Activated naive CD8-positive, alpha-beta T cell treated with anti-CD3 and anti-CD28 coated beads, Interleukin-2, amount 50 U/mL, for 24 hours (primary cell): Measurements from ENCODE around the gene FOXS1.
"Not testable (repeated sequence)": the region's sequence is repeated elsewhere in the genome, so short reads cannot be mapped to it uniquely, and the experiment has no call there.

Experiments used
- ATAC-seq: fragments of 150-1000 bp; cut with Tn5 transposase; one replicate; pipeline ENCODE4 v1.10.0; 2021
- DNase-seq: peaks from one replicate; pipeline ENCODE4 v3.0.0; 2021
- H3K27ac Mint-ChIP-seq: one replicate; pipeline ENCODE4 v1.8.0; 2021; ENCODE audit warnings: mild to moderate bottlenecking, mixed read lengths
- H3K27me3 Mint-ChIP-seq: one replicate; pipeline ENCODE4 v1.8.0; 2021; ENCODE audit warnings: mixed read lengths
- H3K36me3 Mint-ChIP-seq: one replicate; pipeline ENCODE4 v1.8.0; 2021; ENCODE audit warnings: low read depth, mixed read lengths
- H3K4me1 Mint-ChIP-seq: one replicate; pipeline ENCODE4 v1.8.0; 2021; ENCODE audit warnings: mixed read lengths
- H3K4me3 Mint-ChIP-seq: one replicate; pipeline ENCODE4 v1.8.0; 2021; ENCODE audit warnings: mild to moderate bottlenecking, moderate library complexity, mixed read lengths
- H3K9me3 Mint-ChIP-seq: one replicate; pipeline ENCODE4 v1.8.0; 2021; ENCODE audit warnings: mixed read lengths

The FOXS1 gene

GRCh38 chr20:31824554-31825313, 20.7 kb downstream of the FOXS1 start:
- Mint-ChIP-seq H3K4me1 (no peaks in the 10 kb centered on the region), H3K27ac (no peak overlapping the region), H3K4me3 (no peak overlapping the region), H3K27me3 (peaks cover 4% of the 10 kb centered on the region), H3K36me3 (no peaks in the 10 kb centered on the region), H3K9me3 (no peaks in the 10 kb centered on the region)
- ATAC-seq: no peak
- DNase-seq: no peak

DNA sequence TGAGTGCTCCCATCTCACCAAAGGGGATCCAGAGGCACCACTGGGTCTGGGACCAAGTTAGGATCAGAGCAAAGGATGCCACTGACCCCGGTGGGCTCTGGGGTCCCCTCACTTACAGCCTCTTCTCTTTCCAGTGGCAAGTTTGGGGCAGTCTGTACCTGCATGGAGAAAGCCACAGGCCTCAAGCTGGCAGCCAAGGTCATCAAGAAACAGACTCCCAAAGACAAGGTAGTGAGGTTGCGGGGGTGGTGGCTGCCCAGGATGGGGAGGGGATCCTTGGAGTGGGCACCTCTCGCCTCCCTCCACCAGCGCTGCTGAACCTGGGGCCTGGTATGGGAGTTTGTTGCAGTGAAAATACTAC, 21.3 kb downstream of the FOXS1 start:
- peaks cover 4% of the 10 kb centered on the region for H3K27me3 Mint-ChIP-seq

DNA sequence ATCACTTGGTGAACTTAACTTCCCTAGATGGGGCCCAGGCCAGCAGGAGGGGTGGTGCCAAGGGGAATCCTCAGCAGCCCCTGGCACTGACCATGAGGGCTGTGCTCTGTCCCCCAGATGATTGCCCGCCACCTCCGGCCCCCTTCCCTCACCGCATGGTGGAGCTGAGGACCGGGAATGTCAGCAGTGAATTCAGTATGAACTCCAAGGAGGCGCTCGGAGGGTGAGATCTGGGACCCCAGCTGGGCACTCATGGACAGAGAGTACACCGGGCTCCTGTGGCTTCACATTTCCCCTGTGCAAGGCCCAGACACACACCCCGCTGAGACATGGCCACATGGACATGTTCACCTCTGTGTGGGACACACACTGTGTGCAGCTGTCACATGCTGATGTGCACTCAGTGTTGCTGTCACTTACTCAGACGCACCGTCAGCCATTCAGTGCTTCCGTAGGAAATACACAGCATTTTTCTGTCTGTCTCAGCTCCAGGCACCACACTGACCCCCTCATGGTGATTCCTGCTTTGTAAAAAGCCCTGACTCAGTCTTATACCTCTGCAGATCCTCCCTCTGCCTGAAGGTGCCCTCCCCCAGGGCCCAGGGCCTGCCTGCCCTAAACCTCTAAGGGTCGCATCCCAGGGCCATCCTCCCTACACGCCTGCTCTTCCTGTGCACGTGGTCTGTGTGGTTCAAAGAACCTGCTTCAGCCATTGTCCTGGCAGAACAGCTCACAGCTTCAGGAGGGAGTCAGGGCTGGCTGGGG, 21.9 kb downstream of the FOXS1 start:
- Mint-ChIP-seq H3K9me3 (no peaks in the 10 kb centered on the region), H3K4me3 (no peak overlapping the region), H3K36me3 (no peaks in the 10 kb centered on the region), H3K27me3 (peaks cover 4% of the 10 kb centered on the region), H3K27ac (no peak overlapping the region), H3K4me1 (no peaks in the 10 kb centered on the region)
- no peak for DNase-seq
- ATAC-seq: no peak

More for the DNA sequence above, 21.3 kb downstream of the FOXS1 start:
- Mint-ChIP-seq H3K9me3 (no peaks in the 10 kb centered on the region), H3K27ac (no peak overlapping the region), H3K4me3 (no peak overlapping the region), H3K4me1 (no peaks in the 10 kb centered on the region), H3K36me3 (no peaks in the 10 kb centered on the region)
- no peak for DNase-seq
- ATAC-seq: no peak

- Mint-ChIP-seq H3K9me3 (no peaks in the 10 kb centered on the region), H3K27me3 (peaks cover 4% of the 10 kb centered on the region), H3K4me1 (no peaks in the 10 kb centered on the region), H3K4me3 (no peak overlapping the region), H3K27ac (no peak overlapping the region), H3K36me3 (no peaks in the 10 kb centered on the region)
- peak; percentile 83 for DNase-seq
- ATAC-seq: peak; percentile 76
Measured at GRCh38 chr20:31822421-31823330, 22.7 kb downstream of the FOXS1 start.

DNA sequence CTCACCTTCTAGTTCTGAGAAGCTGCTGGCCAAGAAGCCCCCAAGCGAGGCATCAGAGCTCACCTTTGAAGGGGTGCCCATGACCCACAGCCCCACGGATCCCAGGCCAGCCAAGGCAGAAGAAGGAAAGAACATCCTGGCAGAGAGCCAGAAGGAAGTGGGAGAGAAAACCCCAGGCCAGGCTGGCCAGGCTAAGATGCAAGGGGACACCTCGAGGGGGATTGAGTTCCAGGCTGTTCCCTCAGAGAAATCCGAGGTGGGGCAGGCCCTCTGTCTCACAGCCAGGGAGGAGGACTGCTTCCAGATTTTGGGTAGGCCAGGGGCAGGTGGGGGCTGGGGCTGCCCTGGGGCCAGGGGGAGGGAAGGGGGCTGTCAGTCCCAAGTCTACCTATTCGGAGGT, 24.0 kb downstream of the FOXS1 start:
- no peaks in the 10 kb centered on the region for H3K9me3 Mint-ChIP-seq
- no peak for ATAC-seq
- H3K36me3 Mint-ChIP-seq: no peaks in the 10 kb centered on the region
- H3K4me3 Mint-ChIP-seq: no peak overlapping the region
- no peak for DNase-seq
- H3K27me3 Mint-ChIP-seq: peaks cover 4% of the 10 kb centered on the region
- H3K27ac Mint-ChIP-seq: no peak overlapping the region
- no peaks in the 10 kb centered on the region for H3K4me1 Mint-ChIP-seq

- no peak overlapping the region for H3K4me3 Mint-ChIP-seq
- peaks cover 4% of the 10 kb centered on the region for H3K27me3 Mint-ChIP-seq
- no peaks in the 10 kb centered on the region for H3K9me3 Mint-ChIP-seq
- no peaks in the 10 kb centered on the region for H3K4me1 Mint-ChIP-seq
- no peak overlapping the region for H3K27ac Mint-ChIP-seq
- ATAC-seq (no peak), DNase-seq (no peak)
- H3K36me3 Mint-ChIP-seq: no peaks in the 10 kb centered on the region
Measured at GRCh38 chr20:31820228-31820627, 25.2 kb downstream of the FOXS1 start.

- no peak for ATAC-seq
- no peak for DNase-seq
- Mint-ChIP-seq H3K9me3 (no peaks in the 10 kb centered on the region), H3K4me1 (no peaks in the 10 kb centered on the region), H3K36me3 (no peaks in the 10 kb centered on the region), H3K4me3 (no peak within 1 kb of the TSS), H3K27ac (no peak within 1 kb of the TSS), H3K27me3 (peaks cover 4% of the 10 kb centered on the region)
Measured at GRCh38 chr20:31819083-31819784, 26.2 kb downstream of the FOXS1 start, which contains the start of gene MYLK2. TSS of gene MYLK2 (plus strand) at chr20:31819356. CDS start at chr20:31819581, 225 bp downstream.

- Mint-ChIP-seq H3K27ac (no peak overlapping the region), H3K4me1 (no peaks in the 10 kb centered on the region), H3K36me3 (no peaks in the 10 kb centered on the region), H3K27me3 (peaks cover 4% of the 10 kb centered on the region), H3K9me3 (no peaks in the 10 kb centered on the region), H3K4me3 (no peak overlapping the region)
- DNase-seq (no peak), ATAC-seq (no peak)
Measured at GRCh38 chr20:31818376-31818908, 27.0 kb downstream of the FOXS1 start.

DNA sequence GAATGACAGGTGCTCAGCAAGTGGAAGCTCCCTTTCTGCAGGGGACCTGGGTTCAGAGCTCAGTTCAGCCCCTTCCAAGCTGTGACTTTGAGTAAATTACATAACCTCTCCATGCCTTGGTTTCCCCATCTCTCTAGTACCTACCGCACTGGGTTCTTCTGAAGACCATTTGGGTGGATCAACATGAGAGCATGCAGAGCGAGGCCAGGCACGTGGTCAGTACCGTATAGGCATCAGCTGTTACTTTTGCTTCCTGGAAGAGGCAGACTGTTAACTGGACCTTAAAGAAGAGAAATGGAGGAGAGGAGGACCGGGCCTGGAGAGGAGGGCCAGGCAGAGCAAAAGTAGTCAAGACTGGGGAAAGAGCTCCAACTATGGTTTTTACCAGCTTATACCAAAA, 27.9 kb downstream of the FOXS1 start:
- DNase-seq (no peak), ATAC-seq (no peak)
- Mint-ChIP-seq H3K27ac (no peak overlapping the region), H3K36me3 (no peaks in the 10 kb centered on the region), H3K4me3 (no peak overlapping the region), H3K4me1 (no peaks in the 10 kb centered on the region), H3K27me3 (peaks cover 4% of the 10 kb centered on the region), H3K9me3 (no peaks in the 10 kb centered on the region)

DNA sequence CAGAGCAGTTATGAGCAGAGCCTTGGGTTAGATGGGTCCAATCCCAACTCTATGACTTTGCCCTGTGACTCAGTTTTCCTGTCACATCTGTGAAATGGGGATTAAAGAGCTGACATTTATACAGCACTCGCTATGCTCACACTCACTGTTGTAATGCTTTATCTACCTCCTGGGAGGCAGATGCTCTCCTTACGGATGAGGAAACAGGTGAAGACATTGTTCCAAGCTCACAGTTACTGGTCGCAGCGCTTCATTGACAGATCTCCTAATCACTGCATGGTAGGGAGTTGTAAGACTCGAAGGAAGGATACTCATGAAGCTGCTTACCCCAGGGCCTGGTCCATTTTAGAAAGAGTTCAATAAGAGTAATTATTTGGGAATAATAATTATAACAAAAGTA, 29.2 kb downstream of the FOXS1 start:
- Mint-ChIP-seq H3K9me3 (no peaks in the 10 kb centered on the region), H3K36me3 (no peaks in the 10 kb centered on the region), H3K27me3 (no peaks in the 10 kb centered on the region), H3K27ac (no peak overlapping the region), H3K4me3 (no peak overlapping the region), H3K4me1 (no peaks in the 10 kb centered on the region)
- ATAC-seq (peak; percentile 27), DNase-seq (no peak)

- no peaks in the 10 kb centered on the region for H3K27me3 Mint-ChIP-seq
- ATAC-seq (peak; percentile 15), DNase-seq (no peak)
- H3K36me3 Mint-ChIP-seq: no peaks in the 10 kb centered on the region
- no peaks in the 10 kb centered on the region for H3K9me3 Mint-ChIP-seq
- H3K4me1 Mint-ChIP-seq: no peaks in the 10 kb centered on the region
- H3K4me3 Mint-ChIP-seq: no peak overlapping the region
- H3K27ac Mint-ChIP-seq: no peak overlapping the region
Measured at GRCh38 chr20:31815408-31816188, 29.8 kb downstream of the FOXS1 start.

GRCh38 chr20:31814142-31814541, 31.3 kb downstream of the FOXS1 start:
- H3K36me3 Mint-ChIP-seq, ATAC-seq: not testable (repeated sequence)

GRCh38 chr20:31813611-31814010, 31.8 kb downstream of the FOXS1 start:
- ATAC-seq (no peak), DNase-seq (no peak)
- no peaks in the 10 kb centered on the region for H3K27me3 Mint-ChIP-seq
- peaks cover 2% of the 10 kb centered on the region for H3K4me1 Mint-ChIP-seq
- H3K36me3 Mint-ChIP-seq: no peaks in the 10 kb centered on the region
- H3K4me3 Mint-ChIP-seq: no peak overlapping the region
- H3K27ac Mint-ChIP-seq: no peak overlapping the region
- H3K9me3 Mint-ChIP-seq: no peaks in the 10 kb centered on the region

More at GRCh38 chr20:31814142-31814541, 31.3 kb downstream of the FOXS1 start:
- H3K4me1 Mint-ChIP-seq, H3K4me3 Mint-ChIP-seq, H3K27ac Mint-ChIP-seq, H3K27me3 Mint-ChIP-seq, DNase-seq, H3K9me3 Mint-ChIP-seq: not testable (repeated sequence)
